HepG2 (cell line): ENCODE data around the gene PDK2. TPM values are rescaled to one million over a fixed set of nuclear protein-coding genes. Genes with fewer than 3 reads are reported as not detected.

Experiments used
- HNF4A ChIP-seq: sonication (generic); formaldehyde crosslinking; IDR thresholded peaks from 2 replicates; pipeline ENCODE4 v1.4.0; 2020; ENCODE audit warnings: missing genetic modification reagents
- TFE3 ChIP-seq: IDR thresholded peaks from 2 replicates; pipeline ENCODE4 v1.6.1; 2016
- ZNF138 ChIP-seq: sonication (generic); formaldehyde crosslinking; IDR thresholded peaks from 2 replicates; pipeline ENCODE4 v1.5.0; 2020; ENCODE audit warnings: mild to moderate bottlenecking, low read depth, missing genetic modification reagents
- ZNF20 ChIP-seq: sonication (generic); formaldehyde crosslinking; IDR thresholded peaks from 2 replicates; pipeline ENCODE4 v1.4.0; 2020; ENCODE audit warnings: mild to moderate bottlenecking, moderate library complexity, missing genetic modification reagents
- ZNF674 ChIP-seq: sonication (generic); formaldehyde crosslinking; IDR thresholded peaks from 2 replicates; pipeline ENCODE4 v1.5.0; 2020; ENCODE audit warnings: low read depth, mild to moderate bottlenecking, missing genetic modification reagents
- ZNF691 ChIP-seq: sonication (generic); formaldehyde crosslinking; IDR thresholded peaks from 2 replicates; pipeline ENCODE4 v1.4.0; 2020; ENCODE audit warnings: missing genetic modification reagents, low read depth, mild to moderate bottlenecking, borderline replicate concordance
- ZNF788 ChIP-seq: sonication (generic); formaldehyde crosslinking; IDR thresholded peaks from 2 replicates; pipeline ENCODE4 v1.5.0; 2020; ENCODE audit warnings: mild to moderate bottlenecking, missing genetic modification reagents, borderline replicate concordance
- ZSCAN9 ChIP-seq: IDR thresholded peaks from 2 replicates; pipeline ENCODE4 v1.6.1; 2016; ENCODE audit warnings: borderline replicate concordance
- polyA plus RNA-seq, 8 experiments: library from polyadenylated mRNA; depleted of rRNA in 3 of 8; stranded (reverse) in 7 of 8; unstranded in 1 of 8; fragments of >200 nt; fragmentation: Illumina TruSeq in 4 of 8; extraction: Trizol in 4 of 8; gene quantifications; 2 replicates each; pipeline versions ENCODE4 v1.2.1 to v1.2.3, GENCODE V29; 2011 to 2016; ENCODE audit warnings: low read depth in 4 of 8, missing spikeins in 1 of 8, mixed read lengths in 1 of 8; ENCODE audit not compliant: insufficient read depth in 1 of 8
- total RNA-seq, 5 experiments: library from RNA; depleted of rRNA; stranded (reverse); fragments of >200 nt; fragmentation: Illumina TruSeq; extraction: Trizol; gene quantifications; 2 replicates each; pipeline ENCODE4 v1.2.3, GENCODE V29; 2016; ENCODE audit warnings: low read depth in 1 of 5
- TF ChIP-seq, protein P1 (sequence below): sonication (generic); formaldehyde crosslinking; IDR thresholded peaks from 2 replicates; pipeline ENCODE4 v1.5.0; 2020; ENCODE audit warnings: mild to moderate bottlenecking, missing genetic modification reagents, borderline replicate concordance
- TF ChIP-seq, protein P2 (sequence below): sonication (generic); formaldehyde crosslinking; IDR thresholded peaks from 2 replicates; pipeline ENCODE4 v1.5.0; 2020; ENCODE audit warnings: mild to moderate bottlenecking, missing genetic modification reagents
- TF ChIP-seq, protein P3 (sequence below): sonication (generic); formaldehyde crosslinking; IDR thresholded peaks from 2 replicates; pipeline ENCODE4 v1.9.0; 2021; ENCODE audit warnings: mild to moderate bottlenecking, missing genetic modification reagents
- TF ChIP-seq, protein P4 (sequence below): sonication (generic); formaldehyde crosslinking; IDR thresholded peaks from 2 replicates; pipeline ENCODE4 v1.4.0; 2020; ENCODE audit warnings: mild to moderate bottlenecking, missing genetic modification reagents, borderline replicate concordance

PDK2 gene
- total and polyA plus RNA-seq, 2 of the 13 experiments (the other 11 are each of a cell fraction or from before 2014, with no cell fraction given): 18.5 to 59.7 TPM

- TF ChIP-seq ZNF788: peak; percentile 78; the same call in 1 of the 2 replicates
- TF ChIP-seq, protein P1, sequence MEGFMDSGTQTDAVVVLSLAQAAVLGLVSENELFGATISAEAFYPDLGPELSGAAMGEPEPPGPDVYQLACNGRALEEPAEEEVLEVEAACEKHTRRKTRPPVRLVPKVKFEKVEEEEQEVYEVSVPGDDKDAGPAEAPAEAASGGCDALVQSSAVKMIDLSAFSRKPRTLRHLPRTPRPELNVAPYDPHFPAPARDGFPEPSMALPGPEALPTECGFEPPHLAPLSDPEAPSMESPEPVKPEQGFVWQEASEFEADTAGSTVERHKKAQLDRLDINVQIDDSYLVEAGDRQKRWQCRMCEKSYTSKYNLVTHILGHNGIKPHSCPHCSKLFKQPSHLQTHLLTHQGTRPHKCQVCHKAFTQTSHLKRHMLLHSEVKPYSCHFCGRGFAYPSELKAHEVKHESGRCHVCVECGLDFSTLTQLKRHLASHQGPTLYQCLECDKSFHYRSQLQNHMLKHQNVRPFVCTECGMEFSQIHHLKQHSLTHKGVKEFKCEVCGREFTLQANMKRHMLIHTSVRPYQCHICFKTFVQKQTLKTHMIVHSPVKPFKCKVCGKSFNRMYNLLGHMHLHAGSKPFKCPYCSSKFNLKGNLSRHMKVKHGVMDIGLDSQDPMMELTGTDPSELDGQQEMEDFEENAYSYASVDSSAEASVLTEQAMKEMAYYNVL (CRISPR knock-in tag): 0 out of 2 replicates have a peak, but pooled peaks have one; percentile 10
- TF ChIP-seq ZNF20 (CRISPR knock-in tag): no peak
- TF ChIP-seq, protein P2, sequence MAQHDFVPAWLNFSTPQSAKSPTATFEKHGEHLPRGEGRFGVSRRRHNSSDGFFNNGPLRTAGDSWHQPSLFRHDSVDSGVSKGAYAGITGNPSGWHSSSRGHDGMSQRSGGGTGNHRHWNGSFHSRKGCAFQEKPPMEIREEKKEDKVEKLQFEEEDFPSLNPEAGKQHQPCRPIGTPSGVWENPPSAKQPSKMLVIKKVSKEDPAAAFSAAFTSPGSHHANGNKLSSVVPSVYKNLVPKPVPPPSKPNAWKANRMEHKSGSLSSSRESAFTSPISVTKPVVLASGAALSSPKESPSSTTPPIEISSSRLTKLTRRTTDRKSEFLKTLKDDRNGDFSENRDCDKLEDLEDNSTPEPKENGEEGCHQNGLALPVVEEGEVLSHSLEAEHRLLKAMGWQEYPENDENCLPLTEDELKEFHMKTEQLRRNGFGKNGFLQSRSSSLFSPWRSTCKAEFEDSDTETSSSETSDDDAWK (CRISPR knock-in tag): no peak
- TF ChIP-seq ZNF674 (CRISPR knock-in tag): no peak
- no peak for TF ChIP-seq TFE3 (CRISPR knock-in tag)
- peak; percentile 37; the same call in 1 of the 2 replicates for TF ChIP-seq HNF4A (CRISPR knock-in tag)
- TF ChIP-seq, protein P3, sequence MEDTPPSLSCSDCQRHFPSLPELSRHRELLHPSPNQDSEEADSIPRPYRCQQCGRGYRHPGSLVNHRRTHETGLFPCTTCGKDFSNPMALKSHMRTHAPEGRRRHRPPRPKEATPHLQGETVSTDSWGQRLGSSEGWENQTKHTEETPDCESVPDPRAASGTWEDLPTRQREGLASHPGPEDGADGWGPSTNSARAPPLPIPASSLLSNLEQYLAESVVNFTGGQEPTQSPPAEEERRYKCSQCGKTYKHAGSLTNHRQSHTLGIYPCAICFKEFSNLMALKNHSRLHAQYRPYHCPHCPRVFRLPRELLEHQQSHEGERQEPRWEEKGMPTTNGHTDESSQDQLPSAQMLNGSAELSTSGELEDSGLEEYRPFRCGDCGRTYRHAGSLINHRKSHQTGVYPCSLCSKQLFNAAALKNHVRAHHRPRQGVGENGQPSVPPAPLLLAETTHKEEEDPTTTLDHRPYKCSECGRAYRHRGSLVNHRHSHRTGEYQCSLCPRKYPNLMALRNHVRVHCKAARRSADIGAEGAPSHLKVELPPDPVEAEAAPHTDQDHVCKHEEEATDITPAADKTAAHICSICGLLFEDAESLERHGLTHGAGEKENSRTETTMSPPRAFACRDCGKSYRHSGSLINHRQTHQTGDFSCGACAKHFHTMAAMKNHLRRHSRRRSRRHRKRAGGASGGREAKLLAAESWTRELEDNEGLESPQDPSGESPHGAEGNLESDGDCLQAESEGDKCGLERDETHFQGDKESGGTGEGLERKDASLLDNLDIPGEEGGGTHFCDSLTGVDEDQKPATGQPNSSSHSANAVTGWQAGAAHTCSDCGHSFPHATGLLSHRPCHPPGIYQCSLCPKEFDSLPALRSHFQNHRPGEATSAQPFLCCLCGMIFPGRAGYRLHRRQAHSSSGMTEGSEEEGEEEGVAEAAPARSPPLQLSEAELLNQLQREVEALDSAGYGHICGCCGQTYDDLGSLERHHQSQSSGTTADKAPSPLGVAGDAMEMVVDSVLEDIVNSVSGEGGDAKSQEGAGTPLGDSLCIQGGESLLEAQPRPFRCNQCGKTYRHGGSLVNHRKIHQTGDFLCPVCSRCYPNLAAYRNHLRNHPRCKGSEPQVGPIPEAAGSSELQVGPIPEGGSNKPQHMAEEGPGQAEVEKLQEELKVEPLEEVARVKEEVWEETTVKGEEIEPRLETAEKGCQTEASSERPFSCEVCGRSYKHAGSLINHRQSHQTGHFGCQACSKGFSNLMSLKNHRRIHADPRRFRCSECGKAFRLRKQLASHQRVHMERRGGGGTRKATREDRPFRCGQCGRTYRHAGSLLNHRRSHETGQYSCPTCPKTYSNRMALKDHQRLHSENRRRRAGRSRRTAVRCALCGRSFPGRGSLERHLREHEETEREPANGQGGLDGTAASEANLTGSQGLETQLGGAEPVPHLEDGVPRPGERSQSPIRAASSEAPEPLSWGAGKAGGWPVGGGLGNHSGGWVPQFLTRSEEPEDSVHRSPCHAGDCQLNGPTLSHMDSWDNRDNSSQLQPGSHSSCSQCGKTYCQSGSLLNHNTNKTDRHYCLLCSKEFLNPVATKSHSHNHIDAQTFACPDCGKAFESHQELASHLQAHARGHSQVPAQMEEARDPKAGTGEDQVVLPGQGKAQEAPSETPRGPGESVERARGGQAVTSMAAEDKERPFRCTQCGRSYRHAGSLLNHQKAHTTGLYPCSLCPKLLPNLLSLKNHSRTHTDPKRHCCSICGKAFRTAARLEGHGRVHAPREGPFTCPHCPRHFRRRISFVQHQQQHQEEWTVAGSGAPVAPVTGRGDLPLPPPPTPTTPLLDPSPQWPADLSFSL (CRISPR knock-in tag): no peak
- TF ChIP-seq, protein P4, sequence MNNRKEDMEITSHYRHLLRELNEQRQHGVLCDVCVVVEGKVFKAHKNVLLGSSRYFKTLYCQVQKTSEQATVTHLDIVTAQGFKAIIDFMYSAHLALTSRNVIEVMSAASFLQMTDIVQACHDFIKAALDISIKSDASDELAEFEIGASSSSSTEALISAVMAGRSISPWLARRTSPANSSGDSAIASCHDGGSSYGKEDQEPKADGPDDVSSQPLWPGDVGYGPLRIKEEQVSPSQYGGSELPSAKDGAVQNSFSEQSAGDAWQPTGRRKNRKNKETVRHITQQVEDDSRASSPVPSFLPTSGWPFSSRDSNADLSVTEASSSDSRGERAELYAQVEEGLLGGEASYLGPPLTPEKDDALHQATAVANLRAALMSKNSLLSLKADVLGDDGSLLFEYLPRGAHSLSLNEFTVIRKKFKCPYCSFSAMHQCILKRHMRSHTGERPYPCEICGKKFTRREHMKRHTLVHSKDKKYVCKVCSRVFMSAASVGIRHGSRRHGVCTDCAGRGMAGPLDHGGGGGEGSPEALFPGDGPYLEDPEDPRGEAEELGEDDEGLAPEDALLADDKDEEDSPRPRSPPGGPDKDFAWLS (CRISPR knock-in tag): 0 out of 2 replicates have a peak, but pooled peaks have one; percentile 64
- no peak for TF ChIP-seq ZSCAN9
- peak; percentile 31; the same call in 1 of the 2 replicates for TF ChIP-seq ZNF691
- TF ChIP-seq ZNF138 (CRISPR knock-in tag): no peak
Observed at GRCh38 chr17:50111673-50112655, 16.8 kb downstream of the PDK2 start (continued).
